HTR-8/SVneo (cell line): ENCODE data around the gene RAB11FIP4.

Experiments used
- DNase-seq: peaks from one replicate; pipeline ENCODE4 v3.0.0; 2011; ENCODE audit warnings: low spot score, mixed read lengths; ENCODE audit not compliant: insufficient read length
- FAIRE-seq: peaks from 2 replicates; lab custom pipeline; 2011; peaks lifted over from hg19 to GRCh38; lab: Jason Lieb, UNC

The RAB11FIP4 gene

GRCh38 chr17:31385428-31386285 is 5.8 kb upstream of the RAB11FIP4 start:
- DNase-seq (no peak), FAIRE-seq (peak; percentile 52)

DNA sequence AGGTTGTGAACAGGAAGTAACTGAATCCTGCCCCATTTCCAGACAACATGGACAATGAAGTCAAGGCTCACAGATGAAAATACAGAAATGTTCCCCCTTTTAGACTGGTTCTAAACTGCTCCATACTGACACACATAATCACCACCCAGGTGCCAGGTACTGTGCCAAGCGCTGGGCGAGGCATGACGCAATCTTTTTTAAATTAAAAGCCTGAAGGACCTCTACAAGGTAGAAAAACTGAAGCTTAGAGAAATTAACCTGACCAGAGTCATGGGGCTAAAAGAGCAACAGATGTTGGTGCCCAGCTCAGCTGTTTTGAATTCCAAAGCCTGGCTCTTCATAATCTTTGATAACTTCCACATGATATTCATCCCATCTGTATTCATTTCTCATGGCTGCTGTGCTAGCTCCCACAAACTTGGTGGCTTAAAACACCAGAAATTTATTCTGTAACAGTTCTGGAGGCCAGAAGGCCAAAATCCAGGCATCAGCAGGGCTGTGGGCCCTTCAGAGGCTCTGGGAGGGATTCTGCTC is 4.9 kb upstream of the RAB11FIP4 start:
- DNase-seq: no peak
- FAIRE-seq: no peak

DNA sequence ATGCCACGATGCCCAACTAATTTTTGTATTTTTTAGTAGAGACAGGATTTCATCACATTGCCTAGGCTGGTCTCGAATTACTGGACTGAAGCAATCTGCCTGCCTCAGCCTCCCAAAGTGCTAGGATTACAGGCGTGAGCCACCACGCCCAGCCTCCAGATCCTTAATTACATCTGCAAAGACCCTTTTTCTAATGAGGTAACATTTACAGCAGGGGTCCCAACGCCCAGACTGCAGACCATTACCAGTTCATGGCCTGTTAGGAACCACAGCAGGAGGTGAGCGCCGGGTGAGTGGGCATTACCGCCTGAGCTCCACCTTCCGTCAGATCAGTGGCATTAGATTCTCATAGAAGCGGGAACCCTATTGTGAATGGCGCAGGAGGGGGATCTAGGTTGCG is 4.0 kb upstream of the RAB11FIP4 start:
- DNase-seq (no peak), FAIRE-seq (no peak)

DNA sequence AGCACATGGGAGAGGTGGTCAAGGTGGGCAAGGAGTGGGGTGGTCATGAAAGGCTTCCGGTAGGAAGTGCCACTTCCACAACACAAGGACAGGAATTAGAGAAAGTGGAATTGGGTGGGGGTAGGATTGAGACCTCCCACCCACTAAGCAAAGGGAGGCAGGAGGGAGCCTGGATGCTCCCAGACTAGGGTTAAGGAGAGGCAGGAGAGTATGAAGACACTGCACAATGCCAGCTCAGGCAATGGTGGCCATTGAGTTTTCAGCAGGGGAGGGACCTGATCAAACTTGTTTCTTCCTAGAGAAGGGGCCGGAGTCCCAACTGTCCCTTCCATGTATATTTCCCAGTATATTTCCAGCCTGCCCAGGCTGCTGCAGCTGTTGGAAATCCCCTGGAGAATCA is 3.1 kb upstream of the RAB11FIP4 start:
- DNase-seq (no peak), FAIRE-seq (no peak)

DNA sequence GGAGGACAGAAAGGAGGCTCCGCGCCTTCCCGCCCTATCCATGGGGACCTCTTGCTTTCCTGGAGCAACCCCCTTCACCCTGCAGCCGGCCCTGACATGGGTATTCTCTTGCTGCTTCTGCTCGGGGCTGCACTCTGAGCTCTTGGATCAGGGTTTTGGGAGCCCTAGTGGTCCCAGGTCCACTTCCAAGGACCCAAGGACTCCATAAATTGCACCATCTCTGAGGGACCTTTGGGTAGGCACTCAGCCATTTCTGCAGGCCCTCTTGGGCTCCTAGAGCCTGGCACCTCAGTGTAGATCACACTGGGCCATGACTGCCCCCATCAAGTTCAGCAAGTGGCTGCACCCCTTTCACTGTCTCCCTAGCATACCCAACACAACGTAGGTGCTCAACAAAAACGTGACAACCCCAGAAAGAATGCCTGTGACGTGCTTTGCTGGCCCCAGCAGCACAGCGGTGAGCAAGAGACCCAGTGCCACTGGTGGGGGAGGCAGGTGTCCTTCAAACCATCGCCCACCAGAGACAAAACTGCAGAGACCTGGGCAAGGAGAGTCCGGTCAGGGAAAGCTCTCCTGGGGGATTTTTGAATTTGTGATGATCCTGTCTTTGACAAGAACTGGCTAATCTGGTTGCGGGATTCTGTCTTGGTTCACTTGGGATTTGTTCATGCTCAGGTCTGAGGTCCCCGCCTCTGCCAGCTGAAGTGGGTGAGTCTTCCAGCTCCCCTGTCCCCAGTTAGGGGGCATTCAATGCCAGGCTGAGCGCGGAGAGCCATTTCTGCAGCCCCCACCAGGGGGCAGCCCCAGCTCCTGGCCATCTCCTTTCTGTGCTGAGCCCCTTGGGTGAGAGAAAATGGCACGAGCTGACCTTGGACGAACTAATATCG is 2.5 kb upstream of the RAB11FIP4 start:
- peak; percentile 40 for FAIRE-seq

GRCh38 chr17:31389657-31390381 is 1.7 kb upstream of the RAB11FIP4 start:
- no peak for DNase-seq
- no peak for FAIRE-seq

More for the DNA sequence above, 2.5 kb upstream of the RAB11FIP4 start:
- peak; percentile 72 for DNase-seq

- DNase-seq: no peak
- no peak for FAIRE-seq
Measured at GRCh38 chr17:31390426-31390747, 1.1 kb upstream of the RAB11FIP4 start.

DNA sequence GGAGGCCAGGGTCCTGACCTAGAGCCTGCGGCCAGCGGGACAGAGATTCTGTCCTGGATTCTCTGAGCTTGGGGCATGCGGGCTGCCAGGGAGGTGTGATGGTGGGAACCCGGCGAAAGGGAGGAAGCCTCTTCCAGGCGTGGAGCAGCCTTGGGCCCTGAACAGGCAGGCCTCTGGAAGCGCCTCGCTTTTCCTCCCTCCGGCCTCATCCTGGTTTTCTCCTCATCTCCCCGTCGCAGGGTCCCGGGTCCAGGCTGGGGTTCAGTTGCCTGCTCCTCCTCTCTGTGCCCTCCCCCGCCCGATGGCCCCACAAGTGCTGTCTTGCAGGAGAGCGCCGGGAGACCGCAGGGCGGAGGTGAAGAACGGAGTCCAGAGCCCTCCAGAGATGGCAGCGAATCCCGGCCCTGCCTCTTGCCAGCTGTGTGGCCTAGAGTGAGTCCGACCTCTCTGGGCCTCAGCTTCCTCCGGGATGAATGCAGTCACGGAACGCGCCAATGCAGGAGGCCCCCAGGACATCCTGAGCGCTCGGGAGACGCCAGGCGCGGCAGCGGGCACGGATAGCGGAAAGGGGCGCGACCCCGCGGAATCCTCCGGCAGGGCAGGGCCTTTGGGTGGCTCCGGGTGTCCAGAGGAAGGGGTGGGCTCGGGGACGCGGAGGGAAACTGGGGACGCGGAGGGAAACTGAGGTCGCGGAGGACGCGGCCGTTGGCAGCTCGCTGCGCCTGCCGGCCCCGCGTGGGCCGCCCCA is 553 bp upstream of the RAB11FIP4 start:
- no peak for DNase-seq

GRCh38 chr17:31392002-31392855 is 754 bp downstream of the RAB11FIP4 start:
- FAIRE-seq: peak; percentile 38
- no peak for DNase-seq

More for the DNA sequence above, 553 bp upstream of the RAB11FIP4 start:
- FAIRE-seq: no peak

- no peak for DNase-seq
- FAIRE-seq: no peak
Measured at GRCh38 chr17:31392856-31393748, 1.6 kb downstream of the RAB11FIP4 start.

GRCh38 chr17:31393749-31394146 is 2.3 kb downstream of the RAB11FIP4 start:
- FAIRE-seq (no peak), DNase-seq (no peak)

GRCh38 chr17:31394544-31394943 is 3.1 kb downstream of the RAB11FIP4 start:
- FAIRE-seq (peak; percentile 42), DNase-seq (peak; percentile 52)

- DNase-seq (no peak), FAIRE-seq (no peak)
Measured at GRCh38 chr17:31397256-31397939, 5.9 kb downstream of the RAB11FIP4 start.

- FAIRE-seq: no peak
- DNase-seq: no peak
Measured at GRCh38 chr17:31398381-31399311, 7.2 kb downstream of the RAB11FIP4 start.

- DNase-seq (no peak), FAIRE-seq (no peak)
Measured at GRCh38 chr17:31400481-31400950, 9.0 kb downstream of the RAB11FIP4 start.
